ENCODE data around the gene ERMP1.

ERMP1 gene

DNA sequence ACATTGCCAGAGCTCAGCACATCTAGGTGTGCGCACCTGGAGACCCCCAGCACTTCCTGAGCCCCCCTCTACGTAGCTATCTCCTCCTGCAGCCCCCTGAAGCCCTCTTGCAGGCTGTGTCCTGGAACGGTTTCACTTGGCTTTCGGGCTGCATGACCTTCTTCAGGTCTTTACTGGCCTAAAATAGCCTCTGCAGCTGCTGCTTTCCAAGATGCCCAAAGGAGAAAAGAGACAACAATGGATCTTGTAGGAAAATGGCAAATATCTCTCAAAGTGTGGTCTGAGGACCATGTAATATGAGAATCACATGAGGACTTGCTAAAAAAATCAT is 6.6 kb upstream of the ERMP1 start:
- no peak overlapping the region for H3K4me3 ChIP-seq (ENCODE audit: low read depth, low read length)
- DNase-seq (ENCODE audit: low read depth): no peak
- no peak for TF ChIP-seq CTCF (IDR thresholded peaks at IDR 0.05; ENCODE audit: insufficient read depth, low read depth, low read length, missing control alignments)

DNA sequence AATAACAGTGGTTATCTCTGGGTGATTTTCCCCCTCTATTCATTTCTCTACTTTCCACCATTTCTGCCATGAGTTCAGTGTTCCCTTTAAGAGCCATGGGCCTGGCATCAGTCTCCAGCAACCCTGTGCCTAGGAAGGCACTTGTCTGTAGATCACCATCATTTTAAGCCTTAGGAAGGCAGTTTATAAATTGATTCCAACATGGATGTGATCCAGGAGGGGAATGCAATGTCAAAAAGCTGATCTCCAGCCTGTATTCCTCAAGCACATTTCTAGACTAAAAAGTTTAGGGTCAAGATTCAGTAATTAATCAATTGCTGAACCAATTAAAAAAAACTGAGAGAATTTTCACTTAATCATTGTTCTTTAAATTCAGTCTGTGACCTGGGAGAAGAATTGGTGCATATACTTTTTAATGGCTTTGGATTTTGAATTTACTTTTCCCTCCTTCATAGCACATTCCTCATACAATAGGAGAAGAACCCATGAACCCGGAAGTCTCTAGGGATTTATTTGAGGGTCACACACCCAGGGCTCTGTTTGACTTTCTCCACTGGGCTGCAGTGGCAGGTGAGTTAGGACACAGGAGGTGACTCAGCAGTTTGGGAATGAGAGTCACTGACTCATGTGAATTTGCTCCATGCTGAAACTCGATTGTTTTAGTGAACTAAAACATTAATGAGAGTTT is 6.1 kb upstream of the ERMP1 start:
- peak; percentile 44 for DNase-seq (ENCODE audit: low read depth)
- no peak for TF ChIP-seq CTCF (IDR thresholded peaks at IDR 0.05; ENCODE audit: insufficient read depth, low read depth, low read length, missing control alignments)
- no peak overlapping the region for H3K4me3 ChIP-seq (ENCODE audit: low read depth, low read length)

DNA sequence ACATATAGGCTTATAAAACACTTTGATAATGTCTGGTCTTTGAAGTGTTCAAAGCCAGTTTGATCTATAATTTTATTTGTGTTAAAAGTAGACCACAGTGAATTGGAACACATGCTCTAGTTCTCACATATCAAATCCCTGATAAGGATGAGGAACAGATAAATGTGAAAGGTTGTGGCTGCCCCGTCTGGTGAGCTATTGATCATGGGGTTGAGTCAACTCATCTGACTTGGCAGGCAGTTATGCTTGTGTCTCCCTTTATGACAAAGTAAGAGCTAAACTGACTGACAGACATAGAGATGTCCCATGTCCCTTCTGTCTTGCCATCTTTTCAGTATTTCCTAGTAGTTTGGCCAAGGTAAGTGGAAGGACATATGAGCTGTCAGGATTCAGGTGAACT is 2.9 kb upstream of the ERMP1 start:
- DNase-seq (ENCODE audit: low read depth): no peak
- no peak overlapping the region for H3K4me3 ChIP-seq (ENCODE audit: low read depth, low read length)
- no peak for TF ChIP-seq CTCF (IDR thresholded peaks at IDR 0.05; ENCODE audit: insufficient read depth, low read depth, low read length, missing control alignments)

DNA sequence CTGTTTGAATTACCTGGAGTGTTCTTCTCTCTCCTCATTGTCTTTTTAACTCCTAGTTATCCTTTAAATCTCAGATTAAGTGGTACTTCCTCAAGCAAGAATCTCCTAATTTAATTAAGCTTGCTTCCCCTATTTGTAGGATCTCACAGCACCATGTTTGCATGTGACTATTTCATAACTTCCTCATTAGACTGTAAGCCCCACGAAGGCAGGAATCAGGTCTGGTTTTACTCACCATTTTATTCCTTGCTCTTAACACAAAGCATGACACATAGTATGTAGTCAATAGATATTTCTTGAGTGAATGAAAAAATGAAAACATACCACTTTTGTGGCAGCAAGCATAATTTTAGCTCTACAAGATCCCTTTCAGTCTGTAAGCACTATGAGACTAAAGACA is 1.3 kb upstream of the ERMP1 start:
- no peak overlapping the region for H3K4me3 ChIP-seq (ENCODE audit: low read depth, low read length)
- no peak for TF ChIP-seq CTCF (IDR thresholded peaks at IDR 0.05; ENCODE audit: insufficient read depth, low read depth, low read length, missing control alignments)
- no peak for DNase-seq (ENCODE audit: low read depth)

DNA sequence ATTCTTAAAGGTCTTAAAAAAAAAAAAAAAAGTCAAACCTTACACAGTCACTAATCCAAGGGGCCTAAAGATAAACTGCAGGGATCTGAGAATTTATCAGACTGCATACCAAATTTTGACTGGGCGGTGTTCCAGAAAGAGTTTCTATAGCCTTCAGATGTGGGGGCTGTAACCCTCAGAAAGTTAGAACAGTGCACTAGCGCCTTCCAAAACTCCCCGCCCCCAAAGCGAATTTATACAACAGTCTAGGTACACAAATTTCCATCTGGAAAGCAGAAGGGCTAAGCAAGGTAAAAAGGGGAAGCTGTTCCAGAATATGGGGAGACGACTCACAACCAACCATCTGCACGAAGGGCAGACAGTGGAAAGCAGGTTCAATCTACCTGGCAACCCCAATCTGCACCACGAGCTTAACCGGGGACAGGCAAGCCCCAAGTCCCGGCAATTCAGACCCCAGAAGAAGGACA is 813 bp downstream of the ERMP1 start:
- no peak for DNase-seq (ENCODE audit: low read depth)
- TF ChIP-seq CTCF (IDR thresholded peaks at IDR 0.05; ENCODE audit: insufficient read depth, low read depth, low read length, missing control alignments): no peak
- H3K4me3 ChIP-seq (ENCODE audit: low read depth, low read length): peak overlapping the region; percentile 88

DNA sequence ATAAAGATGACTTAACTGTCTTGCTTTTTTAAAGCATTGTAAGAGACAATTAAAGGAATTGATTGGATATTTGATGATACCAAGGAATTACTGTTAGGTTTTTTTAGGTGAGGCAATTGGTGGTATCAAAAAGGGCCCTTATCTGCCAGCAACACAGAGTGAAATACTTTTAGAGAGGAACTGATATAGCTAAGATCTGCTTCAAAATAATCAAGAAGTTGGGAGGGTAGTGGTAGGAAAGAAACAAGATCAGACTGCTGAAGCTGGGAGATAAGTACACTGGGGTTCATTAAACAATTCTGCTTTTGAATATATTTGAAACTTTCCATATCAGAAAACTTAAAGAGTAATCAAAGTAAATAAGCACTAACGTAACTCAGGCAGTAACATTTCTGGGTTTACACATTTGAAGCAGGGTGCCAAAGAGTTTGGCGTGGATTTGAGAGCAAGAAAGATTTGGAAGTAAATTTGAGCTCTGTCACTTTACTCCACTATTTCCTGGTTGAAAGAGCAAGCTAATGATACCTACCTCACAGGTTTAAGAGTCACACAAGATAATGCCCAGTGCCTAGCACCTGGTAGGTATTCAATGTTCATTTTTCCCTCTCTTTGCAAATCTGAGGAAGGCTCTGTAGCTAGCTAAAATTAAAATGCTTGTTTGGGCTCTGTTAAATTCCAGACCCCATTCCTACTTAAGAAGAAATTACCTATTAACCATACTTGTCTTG is 6.9 kb downstream of the ERMP1 start:
- H3K4me3 ChIP-seq (ENCODE audit: low read depth, low read length): no peak overlapping the region
- no peak for DNase-seq (ENCODE audit: low read depth)
- TF ChIP-seq CTCF (IDR thresholded peaks at IDR 0.05; ENCODE audit: insufficient read depth, low read depth, low read length, missing control alignments): no peak
